H9 (cell line): Measurements from ENCODE around the gene OSTN. TPM values are rescaled to one million over a fixed set of nuclear protein-coding genes. Genes with fewer than 3 reads are reported as not detected.

Experiments used
- DNase-seq: peaks from one replicate; pipeline ENCODE4 v3.0.0-alpha.2; 2017
- H2AFZ ChIP-seq: one replicate; pipeline ENCODE4 v1.6.1; 2013; ENCODE audit warnings: mild to moderate bottlenecking, low read length, control low read depth, moderate library complexity
- H2AK5ac ChIP-seq: 2 replicates; pipeline ENCODE4 v1.6.1; 2013; ENCODE audit warnings: low read length, control low read depth, mixed read lengths; ENCODE audit not compliant: insufficient read length
- H2BK120ac ChIP-seq: one replicate; pipeline ENCODE4 v1.6.1; 2013; ENCODE audit warnings: low read depth, mild to moderate bottlenecking, low read length, control low read depth, inconsistent platforms; ENCODE audit not compliant: poor library complexity, severe bottlenecking
- H2BK12ac ChIP-seq: 2 replicates; pipeline ENCODE4 v1.6.1; 2013; ENCODE audit warnings: low read length, control low read depth, mixed read lengths, low read depth; ENCODE audit not compliant: insufficient read length
- H2BK15ac ChIP-seq: 2 replicates; pipeline ENCODE4 v1.6.1; 2013; ENCODE audit warnings: low read depth, low read length, control low read depth
- H2BK20ac ChIP-seq: one replicate; pipeline ENCODE4 v1.6.1; 2013; ENCODE audit warnings: low read depth, mild to moderate bottlenecking, low read length, control low read depth, inconsistent platforms; ENCODE audit not compliant: poor library complexity, severe bottlenecking
- H2BK5ac ChIP-seq: 2 replicates; pipeline ENCODE4 v1.6.1; 2013; ENCODE audit warnings: low read length, control low read depth, mixed read lengths; ENCODE audit not compliant: insufficient read length
- H3K14ac ChIP-seq: 2 replicates; pipeline ENCODE4 v1.6.1; 2013; ENCODE audit warnings: low read length, control low read depth; ENCODE audit not compliant: insufficient read depth
- H3K18ac ChIP-seq: 2 replicates; pipeline ENCODE4 v1.6.1; 2013; ENCODE audit warnings: low read depth, mild to moderate bottlenecking, mixed read lengths, low read length, control low read depth; ENCODE audit not compliant: insufficient read length
- H3K23ac ChIP-seq: 2 replicates; pipeline ENCODE4 v1.6.1; 2013; ENCODE audit warnings: low read length, control low read depth, mixed read lengths, low read depth; ENCODE audit not compliant: insufficient read length
- H3K23me2 ChIP-seq: 2 replicates; pipeline ENCODE4 v1.6.1; 2013; ENCODE audit warnings: low read depth, mild to moderate bottlenecking, mixed read lengths, low read length, control low read depth; ENCODE audit not compliant: insufficient read length, poor library complexity, severe bottlenecking
- H3K27ac ChIP-seq: 2 replicates; pipeline ENCODE4 v1.5.1; 2013; ENCODE audit warnings: low read length, control low read depth, mixed read lengths, low read depth; ENCODE audit not compliant: insufficient read length
- H3K27me3 ChIP-seq: 2 replicates; pipeline ENCODE4 v1.6.1; 2013; ENCODE audit warnings: low read length, control low read depth, inconsistent platforms; ENCODE audit not compliant: insufficient read depth
- H3K4ac ChIP-seq: 2 replicates; pipeline ENCODE4 v1.6.1; 2013; ENCODE audit warnings: low read depth, mild to moderate bottlenecking, control low read depth, inconsistent platforms, low read length, moderate library complexity
- H3K4me1 ChIP-seq: 2 replicates; pipeline ENCODE4 v1.6.1; 2013; ENCODE audit warnings: low read length, control low read depth, inconsistent platforms; ENCODE audit not compliant: insufficient read depth
- H3K4me2 ChIP-seq: 2 replicates; pipeline ENCODE4 v1.6.1; 2013; ENCODE audit warnings: low read length, control low read depth, mixed read lengths; ENCODE audit not compliant: insufficient read length, insufficient read depth
- H3K56ac ChIP-seq: 2 replicates; pipeline ENCODE4 v1.6.1; 2013; ENCODE audit warnings: low read depth, mild to moderate bottlenecking, mixed read lengths, low read length, control low read depth; ENCODE audit not compliant: insufficient read length
- H3K79me1 ChIP-seq: 2 replicates; pipeline ENCODE4 v1.6.1; 2013; ENCODE audit warnings: low read depth, mild to moderate bottlenecking, moderate library complexity, low read length, control low read depth, inconsistent platforms; ENCODE audit not compliant: insufficient read depth, poor library complexity, severe bottlenecking
- H3K79me2 ChIP-seq: 2 replicates; pipeline ENCODE4 v1.6.1; 2013; ENCODE audit warnings: low read length, control low read depth, inconsistent platforms; ENCODE audit not compliant: insufficient read depth
- H3K9ac ChIP-seq: 2 replicates; pipeline ENCODE4 v1.6.1; 2013; ENCODE audit warnings: low read length, control low read depth, mixed read lengths; ENCODE audit not compliant: insufficient read length; ENCODE audit errors: extremely low read depth
- H3K9me3 ChIP-seq: one replicate; pipeline ENCODE4 v1.6.1; 2013; ENCODE audit warnings: low read depth, low read length, inconsistent platforms; ENCODE audit not compliant: control insufficient read depth
- H3T11ph ChIP-seq: one replicate; pipeline ENCODE4 v1.6.1; 2013; ENCODE audit warnings: mild to moderate bottlenecking, low read length, control low read depth, inconsistent platforms
- H4K20me1 ChIP-seq: one replicate; pipeline ENCODE4 v1.6.1; 2013; ENCODE audit not compliant: control insufficient read depth, insufficient read length, insufficient read depth
- H4K5ac ChIP-seq: 2 replicates; pipeline ENCODE4 v1.6.1; 2013; ENCODE audit warnings: low read depth, mild to moderate bottlenecking, mixed read lengths, low read length, control low read depth; ENCODE audit not compliant: insufficient read length
- H4K8ac ChIP-seq: replicated peaks from 2 replicates; pipeline ENCODE4 v1.6.1; 2013; ENCODE audit warnings: low read length, control low read depth, mixed read lengths, low read depth; ENCODE audit not compliant: insufficient read length
- H4K91ac ChIP-seq: 2 replicates; pipeline ENCODE4 v1.6.1; 2013; ENCODE audit warnings: low read depth, mild to moderate bottlenecking, moderate library complexity, mixed read lengths, low read length, control low read depth; ENCODE audit not compliant: insufficient read length
- H3K27ac Mint-ChIP-seq, 3 experiments: 2 replicates in 2 of 3; 3 replicates in 1 of 3; pipeline ENCODE4 v1.8.0; 2020 to 2021; ENCODE audit warnings: mixed read lengths in 3 of 3, mild to moderate bottlenecking in 1 of 3, moderate library complexity in 1 of 3
- H3K27me3 Mint-ChIP-seq: 2 replicates; pipeline ENCODE4 v1.8.0; 2021; ENCODE audit warnings: low read depth, mild to moderate bottlenecking, moderate library complexity, mixed read lengths
- H3K36me3 Mint-ChIP-seq, 3 experiments: 2 replicates in 2 of 3; 3 replicates in 1 of 3; pipeline ENCODE4 v1.8.0; 2020 to 2021; ENCODE audit warnings: low read depth in 3 of 3, mixed read lengths in 3 of 3; ENCODE audit not compliant: insufficient read depth in 1 of 3
- H3K4me1 Mint-ChIP-seq, 2 experiments: 2 replicates each; pipeline ENCODE4 v1.8.0; 2020; ENCODE audit warnings: mixed read lengths in 2 of 2
- H3K4me3 Mint-ChIP-seq, 2 experiments: 2 replicates in 1 of 2; 3 replicates in 1 of 2; pipeline ENCODE4 v1.8.0; 2020 to 2021; ENCODE audit warnings: mild to moderate bottlenecking in 2 of 2, mixed read lengths in 2 of 2, moderate library complexity in 1 of 2
- H3K9me3 Mint-ChIP-seq, 2 experiments: 2 replicates in 1 of 2; 3 replicates in 1 of 2; pipeline ENCODE4 v1.8.0; 2020; ENCODE audit warnings: mild to moderate bottlenecking in 2 of 2, mixed read lengths in 2 of 2, moderate library complexity in 1 of 2
- WGBS: extraction: QIAGEN DNeasy Blood & Tissue Kit; methylation state at CpG from one replicate; pipeline ENCODE4 v1.1.7; 2013; ENCODE audit warnings: missing lambda C conversion rate, low lambda C conversion rate, mixed read lengths; ENCODE audit not compliant: insufficient read length; ENCODE audit errors: extremely low coverage; 5-methylcytosine and 5-hydroxymethylcytosine counted together
- total RNA-seq: library from RNA; stranded (reverse); gene quantifications from 2 replicates; pipeline ENCODE4 v1.2.1, GENCODE V29; 2021
- TF ChIP-seq, protein P1 (sequence below): fragments of 200-600 bp; sonication (generic); conservative IDR thresholded peaks from 3 replicates; pipeline ENCODE4 v1.8.0; 2021; ENCODE audit warnings: antibody characterized with exemption, mild to moderate bottlenecking

The OSTN gene
- total RNA-seq, 1 experiment from 2014 or later: 0.07 TPM

DNA sequence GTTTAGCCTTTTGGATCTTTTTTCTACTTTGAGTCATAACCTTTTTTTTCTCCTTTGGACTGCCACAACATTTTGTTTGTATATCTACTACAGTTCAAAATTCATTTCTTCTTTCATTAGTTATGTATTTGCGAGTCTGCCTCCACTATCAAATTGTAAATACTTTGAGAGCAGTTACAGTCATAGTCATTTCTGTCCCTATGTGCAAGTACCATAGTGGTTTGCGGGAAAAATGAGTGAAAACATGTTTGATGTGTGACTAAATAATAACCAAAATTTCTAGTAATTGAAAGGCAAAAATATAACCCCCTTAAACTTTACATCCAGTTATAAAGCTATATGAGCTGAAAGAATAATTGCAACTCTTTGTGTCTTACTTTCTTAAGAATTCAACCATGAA is 84.4 kb downstream of the OSTN start:
- H3K9me3 Mint-ChIP-seq: no peaks in the 10 kb centered on the region
- Histone ChIP-seq H3K4me2 (no peak overlapping the region), H3K56ac (no peak overlapping the region), H3K23me2 (no peaks in the 10 kb centered on the region), H2BK5ac (no peak overlapping the region), H4K91ac (no peak overlapping the region), H3K27ac (no peak overlapping the region), H2AFZ (no peak overlapping the region), H2BK12ac (no peak overlapping the region), H3K79me1 (no peaks in the 10 kb centered on the region), H4K20me1 (no peaks in the 10 kb centered on the region), H3K14ac (no peak overlapping the region), H3K9me3 (no peaks in the 10 kb centered on the region), H2BK120ac (no peak overlapping the region), H3T11ph (no peak overlapping the region), H3K79me2 (no peaks in the 10 kb centered on the region), H3K4me1 (no peaks in the 10 kb centered on the region), H4K8ac (no peak overlapping the region), H3K27me3 (no peaks in the 10 kb centered on the region), H2BK15ac (no peak overlapping the region), H3K18ac (no peak overlapping the region), H2AK5ac (no peak overlapping the region), H3K4ac (no peak overlapping the region), H4K5ac (no peak overlapping the region), H2BK20ac (no peak overlapping the region), H3K9ac (no peak overlapping the region), H3K23ac (no peak overlapping the region)
- H3K4me1 Mint-ChIP-seq: no peaks in the 10 kb centered on the region
- no peaks in the 10 kb centered on the region for H3K27me3 Mint-ChIP-seq
- no CpG with 5 or more reads among the region's 2 CpGs for WGBS
- H3K36me3 Mint-ChIP-seq: no peaks in the 10 kb centered on the region
- TF ChIP-seq, protein P1, sequence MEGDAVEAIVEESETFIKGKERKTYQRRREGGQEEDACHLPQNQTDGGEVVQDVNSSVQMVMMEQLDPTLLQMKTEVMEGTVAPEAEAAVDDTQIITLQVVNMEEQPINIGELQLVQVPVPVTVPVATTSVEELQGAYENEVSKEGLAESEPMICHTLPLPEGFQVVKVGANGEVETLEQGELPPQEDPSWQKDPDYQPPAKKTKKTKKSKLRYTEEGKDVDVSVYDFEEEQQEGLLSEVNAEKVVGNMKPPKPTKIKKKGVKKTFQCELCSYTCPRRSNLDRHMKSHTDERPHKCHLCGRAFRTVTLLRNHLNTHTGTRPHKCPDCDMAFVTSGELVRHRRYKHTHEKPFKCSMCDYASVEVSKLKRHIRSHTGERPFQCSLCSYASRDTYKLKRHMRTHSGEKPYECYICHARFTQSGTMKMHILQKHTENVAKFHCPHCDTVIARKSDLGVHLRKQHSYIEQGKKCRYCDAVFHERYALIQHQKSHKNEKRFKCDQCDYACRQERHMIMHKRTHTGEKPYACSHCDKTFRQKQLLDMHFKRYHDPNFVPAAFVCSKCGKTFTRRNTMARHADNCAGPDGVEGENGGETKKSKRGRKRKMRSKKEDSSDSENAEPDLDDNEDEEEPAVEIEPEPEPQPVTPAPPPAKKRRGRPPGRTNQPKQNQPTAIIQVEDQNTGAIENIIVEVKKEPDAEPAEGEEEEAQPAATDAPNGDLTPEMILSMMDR: no peak
- no peak for DNase-seq
- no peak overlapping the region for H3K27ac Mint-ChIP-seq
- no peak overlapping the region for H3K4me3 Mint-ChIP-seq
